CD4-positive, alpha-beta T cell treated with Interferon alpha-2 for 1 hour (primary cell): ENCODE measurements around the gene CAMTA1.
A peak's percentile ranks its signal among the peaks of the same experiment; 100 is the strongest.

Experiments used
- DNase-seq, 2 donors: peaks; one replicate each; pipeline ENCODE4 v3.0.0-alpha.2; 2020 to 2022

CAMTA1 gene

DNA sequence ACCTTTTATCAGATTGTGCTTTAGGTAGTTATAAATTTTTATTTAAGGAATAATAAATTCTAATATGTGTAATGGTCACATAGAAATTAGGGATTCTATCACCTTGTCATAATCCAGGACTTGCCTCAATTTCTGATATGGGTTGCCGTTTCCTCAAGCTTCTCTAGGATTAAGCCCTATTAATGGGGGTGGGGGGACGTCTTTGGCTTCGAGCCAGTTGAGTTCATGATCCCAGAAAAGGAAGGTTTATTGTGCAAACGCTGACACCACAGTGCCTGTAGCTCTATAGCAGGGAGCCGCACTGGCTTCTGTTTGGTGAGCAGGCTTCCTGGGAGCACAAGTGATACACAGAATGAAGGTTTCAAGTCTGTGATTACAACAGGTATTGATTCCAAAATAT is 963.9 kb downstream of the CAMTA1 start:
- DNase-seq, result no peak

DNA sequence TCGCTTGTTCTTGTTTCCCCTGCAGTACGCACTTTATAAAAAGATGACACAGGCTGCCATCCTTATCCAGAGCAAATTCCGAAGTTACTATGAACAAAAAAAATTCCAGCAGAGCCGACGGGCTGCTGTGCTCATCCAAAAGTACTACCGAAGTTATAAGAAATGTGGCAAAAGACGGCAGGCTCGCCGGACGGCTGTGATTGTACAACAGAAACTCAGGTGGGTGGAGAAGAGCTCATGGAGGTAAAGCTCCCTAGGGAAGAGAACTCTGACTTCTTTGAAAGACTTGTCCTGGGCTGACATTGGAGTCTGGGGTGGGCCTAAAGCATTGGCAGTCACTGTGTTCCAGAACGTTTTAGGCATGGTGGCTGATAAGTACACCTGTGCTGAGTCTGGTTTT is 965.9 kb downstream of the CAMTA1 start:
- no peak for DNase-seq

DNA sequence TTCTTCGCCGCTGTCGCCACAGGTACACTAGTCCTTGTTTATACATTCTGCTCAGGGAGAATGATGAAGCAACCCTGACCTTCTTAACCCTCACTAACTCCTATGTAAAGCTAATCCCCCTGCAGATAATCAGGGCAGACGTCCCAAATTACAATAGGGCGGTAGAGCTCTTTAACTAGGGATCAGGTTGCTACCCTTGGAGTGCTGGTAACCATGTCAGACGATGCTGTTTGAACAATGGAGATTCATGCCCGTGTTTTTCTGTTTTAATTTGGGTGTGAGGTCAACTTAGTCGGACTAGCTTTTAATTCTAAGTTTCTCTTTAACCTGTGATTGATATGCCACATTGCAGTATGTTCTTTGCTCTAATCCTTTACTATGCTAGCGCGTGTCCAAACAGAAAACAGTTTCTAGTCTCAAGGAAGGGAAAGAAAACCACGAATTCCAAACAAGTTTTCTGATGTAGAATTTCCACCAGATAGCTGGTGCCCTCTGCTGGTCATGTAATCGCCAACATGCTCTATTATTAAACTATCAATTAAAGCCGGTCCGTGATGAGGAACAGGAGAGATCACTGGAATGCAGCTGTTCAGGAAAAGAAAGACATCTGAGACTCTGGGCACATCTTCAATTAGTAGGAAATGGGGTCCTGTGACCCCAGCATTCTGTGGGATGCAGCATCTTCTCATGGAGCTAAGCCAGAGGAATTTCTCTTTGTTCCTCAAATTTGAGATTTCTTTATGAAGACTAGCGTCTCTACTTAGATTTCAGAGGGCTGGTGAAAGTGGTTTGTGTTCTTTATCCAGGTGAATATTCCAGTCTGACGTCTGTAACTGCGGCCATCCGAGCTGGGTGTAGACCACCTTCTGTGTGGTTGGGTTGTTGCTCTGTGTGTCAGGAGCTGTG is 967.5 kb downstream of the CAMTA1 start:
- DNase-seq, result peak; percentile 50 to 63

DNA sequence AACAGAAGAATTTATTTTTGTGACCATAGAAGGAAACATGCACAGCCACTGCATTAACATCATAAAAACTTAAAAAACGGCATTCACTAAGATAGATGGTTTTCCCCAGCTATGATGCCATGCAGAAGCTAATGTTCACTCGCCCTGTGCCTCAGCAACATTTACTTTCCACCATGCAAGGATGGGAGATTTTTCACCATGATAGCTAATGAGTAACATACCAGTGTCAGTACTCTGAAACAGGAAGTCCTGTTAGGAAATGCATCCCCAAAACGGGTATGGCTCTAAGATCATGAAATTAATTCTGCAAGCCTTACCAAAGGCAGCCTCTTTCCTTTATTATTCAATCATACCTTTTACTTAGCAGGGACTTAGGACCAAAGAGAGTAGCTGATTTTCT is 968.4 kb downstream of the CAMTA1 start:
- no peak for DNase-seq

DNA sequence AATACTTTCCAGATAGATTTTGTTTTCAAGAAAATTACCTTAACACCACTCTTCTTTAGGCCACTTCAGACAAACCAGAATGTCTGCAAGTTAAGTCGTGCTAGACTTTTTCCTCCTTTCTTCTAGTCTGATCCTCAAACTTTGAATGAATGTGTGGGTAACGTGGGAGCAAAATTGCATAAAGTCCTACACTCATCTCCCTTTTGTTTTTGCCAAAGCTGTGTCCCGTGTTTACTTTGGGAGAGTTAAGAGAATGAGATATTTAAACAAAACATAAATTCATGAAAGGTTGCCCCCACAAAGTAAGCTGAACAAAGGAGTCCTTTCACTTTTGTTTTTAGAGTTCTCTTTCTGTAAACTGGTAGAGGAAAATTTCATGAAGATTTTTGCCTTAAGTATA is 969.0 kb downstream of the CAMTA1 start:
- DNase-seq, result no peak

DNA sequence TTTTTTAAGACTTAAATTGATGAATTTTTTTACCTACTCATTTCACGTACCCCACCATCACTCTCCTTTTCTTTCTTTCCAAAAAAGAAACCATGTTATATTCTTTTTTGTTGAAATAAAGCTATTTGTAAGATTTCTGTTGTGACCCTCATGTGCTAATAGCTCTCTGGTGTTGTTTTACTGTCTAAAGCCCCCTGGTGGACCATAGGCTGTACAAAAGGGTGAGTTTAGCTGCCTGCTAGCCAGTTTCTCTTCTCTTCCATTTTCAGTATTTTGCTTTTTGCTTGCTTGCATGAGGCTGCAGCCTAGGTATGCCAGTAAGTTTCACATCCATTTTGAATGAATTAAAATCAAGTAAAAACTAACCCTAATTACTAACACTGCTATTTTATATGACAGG is 970.2 kb downstream of the CAMTA1 start:
- DNase-seq, result no peak

DNA sequence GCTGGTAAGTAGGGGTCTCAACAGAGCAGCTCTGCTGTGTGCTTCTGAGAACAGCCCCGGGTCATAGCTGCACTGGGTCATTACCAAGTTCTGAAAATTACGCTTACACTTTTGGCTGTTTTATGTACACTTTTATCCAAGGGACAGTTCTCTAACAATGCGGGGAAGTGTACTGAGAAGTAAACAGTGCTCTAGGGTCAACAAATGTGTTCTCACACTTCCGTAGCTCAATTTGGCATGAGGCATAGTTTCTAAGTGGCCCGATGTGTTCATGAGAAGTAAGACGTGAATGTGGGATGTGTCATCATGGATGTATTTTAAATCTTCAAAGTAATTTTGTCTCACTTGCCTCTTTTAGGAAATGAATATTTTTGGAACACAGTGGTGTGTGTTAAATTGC is 975.0 kb downstream of the CAMTA1 start:
- no peak for DNase-seq

DNA sequence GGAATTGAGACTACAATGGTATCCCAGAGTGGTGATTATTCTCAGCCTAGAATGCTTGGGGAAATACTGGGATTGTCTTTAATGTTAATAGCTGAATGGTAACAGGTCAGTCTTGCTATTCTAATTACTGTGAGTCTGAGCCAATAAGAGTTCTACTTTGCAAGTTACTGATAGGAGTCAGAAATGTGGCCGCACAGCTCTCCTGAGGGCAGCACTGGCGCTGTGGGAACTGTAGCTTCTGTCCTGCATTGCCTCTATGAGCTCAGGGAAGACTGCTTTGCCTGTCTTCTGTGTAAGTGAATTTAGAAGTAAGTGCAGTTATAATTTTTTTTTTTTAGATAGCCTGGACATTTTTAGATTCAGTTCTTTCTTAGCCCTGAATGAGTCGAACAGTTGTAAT is 975.8 kb downstream of the CAMTA1 start:
- DNase-seq, result no peak

DNA sequence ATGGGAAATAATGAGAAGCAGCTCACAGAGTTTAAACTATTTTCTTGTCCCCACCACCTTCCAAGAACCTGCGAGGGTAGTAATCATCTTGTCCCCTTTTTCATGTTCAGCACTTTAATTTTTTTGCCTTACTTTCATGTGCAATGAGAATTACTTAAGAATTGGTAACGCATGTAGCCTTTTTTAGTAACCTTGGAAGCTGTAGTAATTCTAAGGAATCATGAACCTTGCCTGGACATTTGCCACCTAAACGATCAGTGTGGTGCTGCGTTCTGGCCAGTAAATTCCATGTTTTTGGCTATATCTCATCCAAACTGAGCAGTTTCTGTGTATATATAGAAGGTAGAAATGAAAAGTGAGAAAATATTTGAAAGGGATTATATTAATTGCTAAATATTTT is 981.9 kb downstream of the CAMTA1 start:
- DNase-seq, result no peak

DNA sequence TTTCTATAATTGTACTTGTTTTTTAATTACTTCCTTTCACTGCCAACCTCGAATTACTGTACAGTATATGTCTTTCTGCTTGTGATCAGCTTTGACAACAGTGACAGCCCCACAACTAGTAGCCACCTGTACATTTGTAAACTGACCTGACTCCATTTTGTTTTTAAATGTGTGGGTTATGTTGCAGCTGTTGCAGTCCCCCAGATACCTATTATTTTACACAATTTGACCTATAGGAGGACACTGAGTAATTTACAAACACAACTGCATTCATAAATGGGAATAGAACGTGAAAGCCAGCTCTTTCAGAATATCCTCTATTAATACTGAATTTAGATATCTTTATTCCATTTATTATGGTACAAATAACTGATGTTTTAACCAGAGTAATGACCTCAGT is 983.3 kb downstream of the CAMTA1 start:
- DNase-seq, result no peak

DNA sequence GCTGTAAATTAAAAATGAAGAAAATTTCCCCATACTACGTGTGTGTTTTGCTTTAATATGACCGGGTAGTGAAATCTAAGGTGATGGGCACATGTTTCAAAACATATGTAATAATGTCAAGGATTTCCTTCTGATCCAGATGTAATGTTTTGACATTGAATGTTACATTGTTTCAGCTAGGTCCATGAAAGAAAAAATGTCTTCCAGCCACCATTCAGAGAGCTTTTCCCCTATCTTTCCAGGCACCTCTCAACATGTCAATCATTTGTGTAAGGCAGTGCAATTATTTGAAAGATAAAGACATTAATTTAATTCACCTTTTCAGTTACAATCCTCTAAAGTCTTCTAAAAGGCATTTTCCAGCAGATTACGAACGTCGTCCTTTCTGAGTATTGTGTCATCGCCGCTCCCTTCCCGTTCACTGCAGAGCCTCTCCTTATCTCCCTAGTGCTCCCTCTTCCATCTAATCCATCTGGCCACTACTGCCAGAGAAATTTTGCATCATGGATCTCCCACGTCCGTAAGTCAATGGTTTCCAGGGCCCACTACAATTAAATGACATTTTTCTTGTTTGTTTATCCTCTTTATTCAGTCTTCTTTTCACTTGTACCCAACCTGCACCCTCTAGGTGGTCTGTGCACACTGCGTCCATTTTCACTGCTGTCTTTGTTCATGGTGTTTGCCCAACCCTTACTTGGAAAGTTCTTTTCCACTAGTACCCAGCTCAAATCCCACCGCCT is 984.6 kb downstream of the CAMTA1 start:
- DNase-seq, result no peak

DNA sequence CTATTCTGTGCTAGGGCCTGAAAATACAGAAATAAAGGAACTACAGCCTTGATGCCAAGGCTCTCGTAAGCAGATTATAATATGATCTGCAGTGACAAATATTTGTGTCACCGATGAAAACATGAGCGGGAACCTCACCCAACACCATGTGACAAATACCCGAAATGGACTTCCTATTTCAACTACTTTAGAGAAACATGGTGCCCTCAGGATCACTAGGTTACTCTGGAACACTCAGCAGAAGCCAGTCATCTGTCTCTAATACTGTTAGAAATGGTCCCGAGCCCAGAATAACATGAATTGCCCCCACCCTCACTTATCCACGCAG is 985.4 kb downstream of the CAMTA1 start:
- DNase-seq, result peak in 1 of 2 donors; percentile 36

DNA sequence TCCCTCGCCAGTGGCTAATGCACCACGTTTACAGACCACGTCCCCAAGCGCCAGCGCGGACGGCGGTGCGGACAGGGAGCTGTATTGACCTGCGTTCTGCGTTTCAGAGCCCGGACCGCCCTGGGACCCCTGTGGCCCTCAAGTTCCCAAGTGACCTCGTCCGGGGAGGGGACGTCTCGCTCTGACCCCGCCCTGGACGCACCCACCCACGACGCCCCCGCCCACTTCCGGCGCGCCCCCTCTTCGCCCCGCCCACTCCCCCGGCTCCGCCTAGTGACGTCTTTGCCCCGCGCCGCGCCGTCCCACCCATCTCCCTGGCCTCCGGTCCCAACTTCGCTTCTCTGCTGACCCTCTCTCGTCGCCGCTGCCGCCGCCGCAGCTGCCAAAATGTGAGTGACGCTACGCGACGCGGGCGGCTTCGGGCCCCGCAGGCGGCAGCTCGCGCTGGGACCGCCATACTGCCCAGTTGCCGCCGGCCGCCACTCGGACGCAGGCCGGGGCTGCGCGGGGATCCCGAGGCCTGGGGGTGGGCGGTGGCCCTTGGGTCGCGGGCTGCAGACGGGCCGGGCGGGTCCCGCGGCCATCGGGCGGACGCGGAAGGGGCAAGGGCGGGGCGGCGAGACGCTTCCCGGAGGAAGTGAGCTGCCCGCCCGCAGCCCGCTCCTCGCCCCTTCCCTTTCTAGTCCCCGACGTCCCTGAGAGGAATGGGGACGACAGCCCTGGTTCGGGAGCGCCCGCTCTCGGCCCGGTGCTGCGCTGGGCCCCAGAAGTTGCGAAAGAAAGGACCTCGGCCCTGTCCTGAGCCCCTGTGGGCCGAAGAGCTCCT is 986.0 kb downstream of the CAMTA1 start, which contains the start of gene VAMP3:
Gene VAMP3 (plus strand): TSS at position 300 of the 826 bp plus-strand sequence. CDS start 88 bp downstream, at position 388.
- DNase-seq, result peak; percentile 83 to 89

DNA sequence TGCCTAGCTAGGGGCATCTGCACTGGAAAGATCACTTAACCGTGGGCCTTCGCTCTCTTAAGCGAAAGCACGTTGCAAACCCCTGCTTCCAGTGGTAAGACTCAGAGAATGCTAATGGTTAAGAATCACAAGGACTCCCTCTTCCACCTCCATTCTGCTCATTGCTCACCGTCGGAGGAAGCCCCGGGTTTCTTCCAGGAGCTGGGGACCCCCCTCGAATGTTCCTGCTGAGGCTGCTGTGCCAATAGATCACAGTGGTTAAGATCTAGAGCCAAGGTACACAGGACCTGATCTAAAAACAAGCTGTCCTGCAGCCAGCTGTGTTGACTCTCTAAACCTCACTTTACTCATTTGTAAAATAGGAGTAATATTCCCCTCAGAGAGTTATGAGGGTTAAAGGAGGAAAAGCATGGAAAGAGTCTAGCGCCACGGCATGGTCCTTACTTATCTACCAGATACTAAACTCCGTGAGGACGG is 986.6 kb downstream of the CAMTA1 start:
- DNase-seq, result no peak

DNA sequence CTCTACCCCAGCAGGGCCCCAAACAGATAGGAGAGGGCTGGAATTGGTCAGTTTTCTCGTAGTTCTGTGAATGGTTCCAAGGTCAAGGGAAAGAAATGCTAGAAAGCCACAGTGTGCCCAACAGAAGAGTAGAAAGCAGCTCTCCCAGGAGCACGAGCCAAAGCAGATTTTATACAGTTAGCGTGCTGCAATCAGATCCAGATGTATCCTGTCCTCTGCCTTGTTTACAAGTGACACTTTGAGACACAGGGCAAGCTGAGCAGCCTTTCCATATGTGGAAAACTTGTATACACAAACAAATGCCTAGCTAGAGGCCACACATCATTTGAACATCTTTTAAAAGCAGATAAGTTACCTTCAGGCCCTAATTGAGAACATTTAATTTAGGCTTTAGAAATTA is 992.3 kb downstream of the CAMTA1 start:
- no peak for DNase-seq

DNA sequence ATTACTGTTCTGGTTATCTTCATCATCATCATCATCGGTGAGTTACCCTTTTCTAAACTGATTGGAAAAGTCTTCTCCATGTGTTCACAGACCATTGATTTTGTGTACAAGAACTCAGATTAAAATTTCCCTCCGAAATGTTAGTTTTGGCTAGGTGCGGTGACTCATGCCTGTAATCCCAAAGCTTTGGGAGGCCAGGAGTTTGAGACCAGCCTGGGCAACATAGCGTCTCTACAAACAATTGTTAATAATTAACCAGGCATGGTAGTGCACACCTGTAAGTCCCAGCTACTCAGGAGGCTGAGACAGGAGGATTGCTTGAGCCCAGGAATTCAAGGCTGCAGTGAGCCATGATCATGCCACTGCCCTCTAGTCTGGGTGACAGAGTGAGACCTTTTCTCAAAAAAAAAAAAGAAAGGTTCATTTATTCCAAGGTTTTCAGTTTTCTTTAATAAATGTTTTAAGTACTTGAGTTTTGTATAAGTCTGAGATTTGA is 992.9 kb downstream of the CAMTA1 start:
- DNase-seq, result no peak

DNA sequence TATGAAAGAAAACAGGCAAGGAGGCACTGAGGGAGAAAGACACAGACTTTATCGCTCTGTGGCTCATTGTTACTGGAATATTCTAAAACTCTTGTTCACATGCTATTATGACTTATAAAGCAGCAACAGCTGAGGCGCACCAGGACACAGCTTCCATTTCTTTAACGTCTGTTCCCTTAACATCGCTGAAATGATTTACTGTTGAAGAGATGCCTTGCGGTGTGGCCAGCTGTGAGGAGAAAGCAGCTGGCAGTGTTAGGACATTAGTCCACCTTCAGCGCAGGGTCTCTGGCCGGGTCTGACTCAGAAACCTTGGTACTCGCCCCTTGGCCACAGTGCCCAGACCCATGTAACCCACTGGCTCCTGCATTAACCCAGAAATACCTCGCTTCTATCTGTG is 995.7 kb downstream of the CAMTA1 start:
- DNase-seq, result no peak

DNA sequence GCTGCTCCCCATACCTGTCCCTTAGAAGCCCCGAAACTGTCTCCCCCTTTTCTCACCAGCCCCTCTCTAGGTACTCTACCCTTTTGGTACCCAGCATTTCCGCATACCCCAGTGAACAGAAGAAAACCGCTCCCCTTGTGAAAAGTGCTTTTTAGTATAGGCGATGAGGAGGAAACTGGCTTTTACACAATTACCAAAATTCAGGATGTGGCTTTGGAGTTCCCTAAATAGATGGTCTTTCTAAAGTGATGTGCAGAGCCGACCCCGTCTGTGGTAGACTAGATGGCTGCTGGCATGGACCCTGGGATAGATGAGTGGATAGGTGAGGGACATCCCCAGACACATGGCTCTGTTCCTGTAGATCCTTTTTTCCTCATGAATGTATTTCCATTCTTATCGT is 996.2 kb downstream of the CAMTA1 start:
- DNase-seq, result peak in 1 of 2 donors; percentile 14

DNA sequence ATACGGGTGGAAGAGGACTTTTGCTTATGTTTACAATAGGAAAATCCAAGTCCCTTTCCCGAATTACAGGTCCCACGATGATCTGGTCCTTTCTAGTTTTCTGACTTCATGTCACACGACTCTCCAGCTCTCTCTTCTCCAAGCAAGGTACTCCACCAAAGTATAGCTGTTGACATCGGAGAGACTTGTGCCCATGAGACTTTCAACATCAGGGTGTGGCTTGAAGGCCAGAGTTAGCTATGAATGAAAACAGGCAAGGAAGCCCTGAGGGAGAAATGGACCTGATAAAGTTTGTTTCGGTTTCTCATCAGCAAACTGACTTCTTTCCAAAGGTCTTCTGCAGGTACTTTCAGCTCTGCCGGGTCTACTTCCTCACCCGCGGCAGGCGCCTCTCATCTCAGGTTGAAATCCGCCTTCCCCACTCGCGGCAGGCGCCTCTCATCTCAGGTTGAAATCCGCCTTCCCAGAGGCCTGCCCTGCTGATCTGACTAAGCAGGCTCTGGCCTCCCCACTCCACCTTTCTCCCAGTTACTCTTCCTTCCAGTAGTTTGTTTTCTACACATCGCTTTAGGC is 996.8 kb downstream of the CAMTA1 start:
- peak; percentile 41 to 61 for DNase-seq

DNA sequence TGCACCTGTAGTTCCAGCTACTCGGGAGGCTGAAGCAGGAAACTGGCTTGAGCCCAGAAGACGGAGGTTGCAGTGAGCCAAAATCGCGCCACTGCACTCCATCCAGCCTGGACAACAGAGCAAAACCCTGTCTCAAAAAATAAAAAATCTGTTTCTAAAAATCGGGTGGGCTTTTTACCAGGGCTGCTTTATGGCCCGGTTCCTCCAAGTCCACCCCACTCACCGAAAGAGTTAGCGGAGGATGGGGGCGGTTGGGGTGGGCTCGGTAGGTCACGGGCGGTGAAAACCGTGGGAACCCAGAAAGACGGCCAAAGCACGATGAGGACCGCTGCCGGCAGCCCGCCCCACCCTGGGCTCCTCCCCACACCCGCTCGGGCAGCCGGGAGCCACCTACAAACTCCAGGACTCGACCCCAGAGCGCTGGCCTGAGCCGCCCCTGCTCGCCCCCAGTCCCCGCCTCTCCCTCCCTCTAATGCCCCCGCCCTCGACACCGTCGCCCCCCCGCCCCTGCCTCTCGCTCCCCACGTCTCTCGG is 998.0 kb downstream of the CAMTA1 start:
- DNase-seq, result no peak

DNA sequence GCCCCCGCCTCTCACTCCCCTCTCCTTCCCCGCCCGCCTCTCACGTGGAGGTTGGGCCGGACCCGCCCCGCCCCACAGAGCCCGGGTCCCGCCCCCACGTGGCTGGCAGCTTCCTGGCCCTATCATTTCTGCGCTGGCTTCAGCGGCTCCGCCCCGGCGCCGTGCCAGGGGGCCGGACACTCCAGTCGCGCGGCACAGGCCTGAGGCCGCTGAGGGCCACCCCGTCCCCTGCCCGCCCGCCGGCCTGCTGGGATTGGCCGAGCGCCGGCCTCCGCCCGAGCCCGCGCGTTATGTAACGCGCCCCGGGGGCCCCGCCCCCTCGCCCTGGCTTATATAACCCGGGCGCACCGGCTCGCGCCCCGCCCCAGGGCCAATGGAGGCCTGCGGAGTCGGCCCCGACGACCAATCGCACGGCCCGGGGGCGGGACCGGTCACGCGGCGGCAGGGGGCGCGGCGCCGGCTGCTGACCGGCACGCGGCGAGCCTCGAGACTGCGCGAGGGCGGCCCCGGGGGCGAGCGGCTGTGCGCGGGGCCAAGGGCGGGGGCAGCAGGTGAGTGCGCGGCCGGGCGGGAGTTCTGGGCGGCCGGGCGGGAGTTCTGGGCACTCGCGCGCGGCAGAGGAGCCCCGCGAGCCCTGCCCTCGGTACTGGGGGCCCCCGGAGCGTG is 998.7 kb downstream of the CAMTA1 start, which contains the start of gene PER3:
Gene PER3 (plus strand): TSS at position 466 of the 666 bp plus-strand sequence. CDS start 587 bp downstream, outside the sequence.
- DNase-seq, result peak; percentile 93 to 95
